Measurements from ENCODE around the gene ADAM15.

- TF ChIP-seq POLR2AphosphoS5 (IDR thresholded peaks at IDR 0.05) (no peak), POLR2A (IDR thresholded peaks at IDR 0.05) (no peak)
- TF ChIP-seq, protein P1, sequence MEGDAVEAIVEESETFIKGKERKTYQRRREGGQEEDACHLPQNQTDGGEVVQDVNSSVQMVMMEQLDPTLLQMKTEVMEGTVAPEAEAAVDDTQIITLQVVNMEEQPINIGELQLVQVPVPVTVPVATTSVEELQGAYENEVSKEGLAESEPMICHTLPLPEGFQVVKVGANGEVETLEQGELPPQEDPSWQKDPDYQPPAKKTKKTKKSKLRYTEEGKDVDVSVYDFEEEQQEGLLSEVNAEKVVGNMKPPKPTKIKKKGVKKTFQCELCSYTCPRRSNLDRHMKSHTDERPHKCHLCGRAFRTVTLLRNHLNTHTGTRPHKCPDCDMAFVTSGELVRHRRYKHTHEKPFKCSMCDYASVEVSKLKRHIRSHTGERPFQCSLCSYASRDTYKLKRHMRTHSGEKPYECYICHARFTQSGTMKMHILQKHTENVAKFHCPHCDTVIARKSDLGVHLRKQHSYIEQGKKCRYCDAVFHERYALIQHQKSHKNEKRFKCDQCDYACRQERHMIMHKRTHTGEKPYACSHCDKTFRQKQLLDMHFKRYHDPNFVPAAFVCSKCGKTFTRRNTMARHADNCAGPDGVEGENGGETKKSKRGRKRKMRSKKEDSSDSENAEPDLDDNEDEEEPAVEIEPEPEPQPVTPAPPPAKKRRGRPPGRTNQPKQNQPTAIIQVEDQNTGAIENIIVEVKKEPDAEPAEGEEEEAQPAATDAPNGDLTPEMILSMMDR (IDR thresholded peaks at IDR 0.05) = no peak
Observed at GRCh38 chr1:155103325-155103724, 52.2 kb downstream of the ADAM15 start.
